ENCODE results near the gene JAKMIP1. TPM values are rescaled to one million over a fixed set of nuclear protein-coding genes. Genes with fewer than 3 reads are reported as not detected.

JAKMIP1 gene
- total RNA-seq, 1 donor from 2014 or later: 0.13 TPM

DNA sequence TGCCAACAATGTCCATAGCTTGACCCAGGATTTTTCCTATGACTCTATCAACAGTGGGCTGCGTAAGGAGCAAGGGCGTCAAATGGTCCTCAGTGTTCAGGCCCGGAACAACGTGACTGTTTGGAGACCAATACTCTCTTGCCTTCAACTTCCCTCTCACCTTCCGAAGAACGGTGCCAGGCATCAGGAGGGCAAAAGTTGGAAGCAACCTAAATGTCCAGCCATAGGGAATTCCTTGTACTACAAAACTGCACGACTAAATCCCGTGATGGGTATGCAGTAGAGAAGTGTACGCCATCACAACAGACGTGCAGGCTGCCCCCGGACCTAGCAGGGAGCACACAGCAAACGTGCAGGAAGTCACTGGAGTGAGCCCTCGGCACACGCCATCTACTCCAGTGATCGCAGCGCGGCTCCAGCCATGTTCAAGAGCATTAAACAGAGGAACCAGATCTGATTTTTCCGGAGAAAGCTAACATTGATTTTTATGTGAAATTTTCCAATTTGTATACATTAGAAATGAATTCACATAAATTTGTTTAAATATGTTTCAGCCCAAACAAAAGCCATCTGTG lies 79.0 kb downstream of the JAKMIP1 start:
- TF ChIP-seq, protein P1, sequence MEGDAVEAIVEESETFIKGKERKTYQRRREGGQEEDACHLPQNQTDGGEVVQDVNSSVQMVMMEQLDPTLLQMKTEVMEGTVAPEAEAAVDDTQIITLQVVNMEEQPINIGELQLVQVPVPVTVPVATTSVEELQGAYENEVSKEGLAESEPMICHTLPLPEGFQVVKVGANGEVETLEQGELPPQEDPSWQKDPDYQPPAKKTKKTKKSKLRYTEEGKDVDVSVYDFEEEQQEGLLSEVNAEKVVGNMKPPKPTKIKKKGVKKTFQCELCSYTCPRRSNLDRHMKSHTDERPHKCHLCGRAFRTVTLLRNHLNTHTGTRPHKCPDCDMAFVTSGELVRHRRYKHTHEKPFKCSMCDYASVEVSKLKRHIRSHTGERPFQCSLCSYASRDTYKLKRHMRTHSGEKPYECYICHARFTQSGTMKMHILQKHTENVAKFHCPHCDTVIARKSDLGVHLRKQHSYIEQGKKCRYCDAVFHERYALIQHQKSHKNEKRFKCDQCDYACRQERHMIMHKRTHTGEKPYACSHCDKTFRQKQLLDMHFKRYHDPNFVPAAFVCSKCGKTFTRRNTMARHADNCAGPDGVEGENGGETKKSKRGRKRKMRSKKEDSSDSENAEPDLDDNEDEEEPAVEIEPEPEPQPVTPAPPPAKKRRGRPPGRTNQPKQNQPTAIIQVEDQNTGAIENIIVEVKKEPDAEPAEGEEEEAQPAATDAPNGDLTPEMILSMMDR (IDR thresholded peaks at IDR 0.05): no peak
- intact Hi-C loops (cut with micrococcal nuclease): no loop called here
- ATAC-seq (ENCODE audit: low read depth) (no peak), DNase-seq (no peak)
- H3K4me3 Mint-ChIP-seq: no peak overlapping the region
- no peak overlapping the region for H3K27ac Mint-ChIP-seq
- CTCF ChIA-PET: no interaction called here
- no peaks in the 10 kb centered on the region for H3K36me3 Mint-ChIP-seq (ENCODE audit: low read depth)
- no peaks in the 10 kb centered on the region for H3K9me3 Mint-ChIP-seq
- H3K4me1 Mint-ChIP-seq: no peaks in the 10 kb centered on the region
- POLR2A ChIA-PET: no interaction called here
- peaks cover 1% of the 10 kb centered on the region for H3K27me3 Mint-ChIP-seq

DNA sequence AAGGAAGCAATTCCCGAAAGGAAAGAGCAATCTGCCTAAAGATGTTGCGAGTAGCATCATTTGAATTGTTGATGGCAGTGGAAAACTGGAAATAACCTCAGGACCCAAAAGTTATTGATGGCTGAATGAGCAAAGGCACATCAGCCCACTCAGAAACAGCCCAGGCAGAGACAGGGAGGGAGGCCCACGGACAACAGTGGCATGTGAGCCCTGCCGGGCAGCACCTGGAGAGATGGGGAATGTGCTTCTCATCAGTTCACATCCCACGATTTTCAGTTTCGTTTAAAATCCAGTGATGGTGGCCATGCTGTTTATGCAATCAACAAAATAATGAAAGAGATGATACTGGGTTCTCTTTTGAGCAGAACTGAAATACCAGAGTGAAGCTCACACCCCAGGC lies 80.0 kb downstream of the JAKMIP1 start:
- ATAC-seq (ENCODE audit: low read depth): no peak
- Mint-ChIP-seq H3K27me3 (peaks cover 1% of the 10 kb centered on the region), H3K4me1 (no peaks in the 10 kb centered on the region), H3K4me3 (no peak overlapping the region), H3K9me3 (no peaks in the 10 kb centered on the region), H3K27ac (no peak overlapping the region), H3K36me3 (ENCODE audit: low read depth) (no peaks in the 10 kb centered on the region)
- intact Hi-C loops (cut with micrococcal nuclease): no loop called here
- no peak for DNase-seq
- ChIA-PET CTCF (no interaction called here), POLR2A (no interaction called here)
- TF ChIP-seq, protein P1 (IDR thresholded peaks at IDR 0.05): no peak

DNA sequence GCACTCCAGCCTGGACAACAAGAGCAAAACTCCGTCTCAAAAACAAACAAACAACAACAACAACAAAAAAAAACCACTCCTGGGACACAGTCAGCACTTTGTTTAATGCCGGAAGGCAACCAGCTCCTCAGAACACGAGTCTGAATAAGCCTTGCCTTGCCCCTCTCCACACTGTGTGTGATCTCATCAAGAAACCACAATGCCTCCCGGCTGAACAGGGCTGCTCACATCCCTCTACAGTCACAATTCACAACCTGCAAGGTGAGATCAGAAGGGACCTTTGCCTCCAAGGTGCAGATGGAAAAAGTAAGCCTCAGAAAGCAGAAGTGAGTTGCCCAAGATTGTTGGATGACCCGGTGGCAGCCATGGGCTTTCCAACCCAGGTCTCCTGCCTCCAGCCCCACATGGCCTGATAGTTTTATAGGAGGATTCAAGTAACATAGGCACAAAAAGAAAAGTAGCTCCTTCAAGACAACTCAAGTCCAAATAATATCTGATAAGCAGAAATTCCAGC lies 80.8 kb downstream of the JAKMIP1 start:
- no peaks in the 10 kb centered on the region for H3K4me1 Mint-ChIP-seq
- intact Hi-C loops (cut with micrococcal nuclease): no loop called here
- H3K36me3 Mint-ChIP-seq (ENCODE audit: low read depth): no peaks in the 10 kb centered on the region
- ATAC-seq (ENCODE audit: low read depth): no peak
- peaks cover 1% of the 10 kb centered on the region for H3K27me3 Mint-ChIP-seq
- no peak for DNase-seq
- ChIA-PET POLR2A (no interaction called here), CTCF (no interaction called here)
- H3K9me3 Mint-ChIP-seq: no peaks in the 10 kb centered on the region
- no peak overlapping the region for H3K27ac Mint-ChIP-seq
- no peak overlapping the region for H3K4me3 Mint-ChIP-seq
- TF ChIP-seq, protein P1 (IDR thresholded peaks at IDR 0.05): no peak

DNA sequence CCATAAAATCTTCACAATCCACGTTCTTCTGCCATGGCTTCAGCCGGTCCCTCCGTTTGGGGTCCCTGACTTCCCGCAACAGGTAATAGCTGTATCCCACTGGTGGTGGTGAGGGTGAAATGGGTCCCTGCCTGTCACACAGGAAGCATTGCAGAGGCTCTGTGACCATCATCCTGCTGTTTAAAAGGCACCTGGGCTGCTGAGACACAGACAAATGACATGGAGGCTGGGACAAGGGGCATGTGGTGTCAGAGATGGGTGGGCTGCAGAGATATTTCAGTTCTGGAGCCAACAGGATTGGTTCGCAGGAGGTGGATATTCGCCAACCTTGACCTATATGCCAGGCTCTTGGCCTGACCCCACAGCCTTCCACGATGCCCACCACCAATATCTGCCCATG lies 82.1 kb downstream of the JAKMIP1 start:
- DNase-seq: no peak
- POLR2A ChIA-PET: no interaction called here
- TF ChIP-seq, protein P1 (IDR thresholded peaks at IDR 0.05): no peak
- no peak for ATAC-seq (ENCODE audit: low read depth)
- no peak overlapping the region for H3K4me3 Mint-ChIP-seq
- H3K36me3 Mint-ChIP-seq (ENCODE audit: low read depth): no peaks in the 10 kb centered on the region
- no peaks in the 10 kb centered on the region for H3K9me3 Mint-ChIP-seq
- intact Hi-C loops (cut with micrococcal nuclease): no loop called here
- CTCF ChIA-PET: no interaction called here
- H3K27me3 Mint-ChIP-seq: peaks cover 4% of the 10 kb centered on the region
- H3K4me1 Mint-ChIP-seq: no peaks in the 10 kb centered on the region
- H3K27ac Mint-ChIP-seq: no peak overlapping the region

DNA sequence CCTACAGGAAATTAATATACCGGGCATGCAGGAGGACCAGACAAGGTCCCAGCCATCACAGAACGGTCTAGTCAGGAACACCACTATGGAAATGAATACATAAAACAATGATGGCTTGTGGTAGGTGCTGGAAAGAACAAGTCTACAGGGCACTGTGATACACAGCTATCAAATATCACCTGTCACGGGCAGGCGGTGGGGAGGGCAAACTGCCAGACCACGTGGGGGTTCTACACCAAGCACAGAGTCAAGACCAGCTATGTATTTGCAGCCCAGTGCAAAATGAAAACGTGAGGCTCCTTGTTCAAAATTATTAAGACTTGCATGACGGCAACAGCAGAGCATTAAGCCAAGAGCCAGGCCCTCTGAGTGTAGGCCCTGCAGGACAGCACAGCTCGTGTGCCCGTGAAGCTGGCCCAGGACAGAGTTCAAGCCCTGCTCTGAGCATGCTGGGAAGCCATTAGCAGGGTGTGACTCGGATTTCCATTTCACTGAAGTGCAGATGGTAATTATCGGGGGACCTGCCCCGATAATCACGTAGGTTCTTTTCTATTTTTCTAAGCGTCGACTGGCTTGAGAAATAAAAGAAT lies 83.6 kb downstream of the JAKMIP1 start:
- DNase-seq (no peak), ATAC-seq (ENCODE audit: low read depth) (no peak)
- Mint-ChIP-seq H3K27ac (no peak overlapping the region), H3K36me3 (ENCODE audit: low read depth) (no peaks in the 10 kb centered on the region), H3K4me3 (no peak overlapping the region), H3K4me1 (no peaks in the 10 kb centered on the region), H3K27me3 (peaks cover 4% of the 10 kb centered on the region), H3K9me3 (no peaks in the 10 kb centered on the region)
- CTCF ChIA-PET: no interaction called here
- intact Hi-C loops (cut with micrococcal nuclease): no loop called here
- TF ChIP-seq, protein P1 (IDR thresholded peaks at IDR 0.05): no peak
- POLR2A ChIA-PET: no interaction called here

Data from activated B cell treated with CpG ODN at 0.5 μM for 24 hours (primary cell).